ENCODE data around the gene TRHDE.

The TRHDE gene

GRCh38 chr12:72444566-72444965, 172.4 kb downstream of the TRHDE start:
- no peaks in the 10 kb centered on the region for H3K36me3 ChIP-seq (ENCODE audit: control insufficient read depth, insufficient read depth, low read length, severe bottlenecking)
- H3K9ac ChIP-seq (ENCODE audit: low read length) = no peak overlapping the region
- DNase-seq (ENCODE audit: low read depth) = no peak
- no peak overlapping the region for H3K4me3 ChIP-seq (ENCODE audit: low read length)
- H3K4me1 ChIP-seq (ENCODE audit: control insufficient read depth, insufficient read depth, low read length) = peaks cover 12% of the 10 kb centered on the region
- H3K9me3 ChIP-seq (ENCODE audit: control insufficient read depth, low read length) = peaks cover 1% of the 10 kb centered on the region
- no peaks in the 10 kb centered on the region for H3K27me3 ChIP-seq (replicated peaks; ENCODE audit: control insufficient read depth, insufficient read depth, low read length)

GRCh38 chr12:72448089-72448488, 175.9 kb downstream of the TRHDE start:
- H3K36me3 ChIP-seq (ENCODE audit: control insufficient read depth, insufficient read depth, low read length, severe bottlenecking) = no peaks in the 10 kb centered on the region
- no peaks in the 10 kb centered on the region for H3K27me3 ChIP-seq (replicated peaks; ENCODE audit: control insufficient read depth, insufficient read depth, low read length)
- no peak overlapping the region for H3K9ac ChIP-seq (ENCODE audit: low read length)
- no peak overlapping the region for H3K4me3 ChIP-seq (ENCODE audit: low read length)
- H3K9me3 ChIP-seq (ENCODE audit: control insufficient read depth, low read length) = peaks cover 4% of the 10 kb centered on the region
- peak; percentile 50 for DNase-seq (ENCODE audit: low read depth)
- peaks cover 16% of the 10 kb centered on the region for H3K4me1 ChIP-seq (ENCODE audit: control insufficient read depth, insufficient read depth, low read length)

GRCh38 chr12:72448805-72449204, 176.6 kb downstream of the TRHDE start:
- DNase-seq (ENCODE audit: low read depth) = no peak
- peaks cover 21% of the 10 kb centered on the region for H3K4me1 ChIP-seq (ENCODE audit: control insufficient read depth, insufficient read depth, low read length)

DNA sequence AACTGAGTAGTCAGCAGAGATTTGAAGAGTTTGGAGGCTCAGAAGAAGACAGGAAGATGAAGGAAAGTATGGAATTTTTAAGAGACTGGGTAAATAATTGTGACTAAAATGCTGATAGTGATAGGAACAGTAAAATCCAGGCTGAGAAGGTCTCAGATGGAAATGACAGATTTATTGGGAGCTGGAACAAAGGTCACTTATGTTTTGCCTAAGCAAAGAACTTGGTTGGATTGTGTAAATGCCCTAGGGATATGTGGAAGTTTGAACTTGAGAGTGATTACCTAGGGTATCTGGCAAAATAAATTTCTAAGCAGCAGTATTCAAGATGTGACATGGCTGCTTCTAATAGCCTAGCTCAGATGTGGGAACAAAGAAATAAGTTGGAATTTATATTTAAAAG, 180.9 kb downstream of the TRHDE start:
- Histone ChIP-seq H3K9ac (ENCODE audit: low read length) (peak overlapping the region; percentile 12), H3K4me1 (ENCODE audit: control insufficient read depth, insufficient read depth, low read length) (peaks cover 19% of the 10 kb centered on the region), H3K27me3 (replicated peaks; ENCODE audit: control insufficient read depth, insufficient read depth, low read length) (no peaks in the 10 kb centered on the region), H3K36me3 (ENCODE audit: control insufficient read depth, insufficient read depth, low read length, severe bottlenecking) (no peaks in the 10 kb centered on the region), H3K9me3 (ENCODE audit: control insufficient read depth, low read length) (peaks cover 10% of the 10 kb centered on the region), H3K4me3 (ENCODE audit: low read length) (no peak overlapping the region)
- no peak for DNase-seq (ENCODE audit: low read depth)

More at GRCh38 chr12:72448805-72449204, 176.6 kb downstream of the TRHDE start:
- H3K9me3 ChIP-seq (ENCODE audit: control insufficient read depth, low read length) = peaks cover 10% of the 10 kb centered on the region
- no peaks in the 10 kb centered on the region for H3K36me3 ChIP-seq (ENCODE audit: control insufficient read depth, insufficient read depth, low read length, severe bottlenecking)
- no peak overlapping the region for H3K4me3 ChIP-seq (ENCODE audit: low read length)
- H3K27me3 ChIP-seq (replicated peaks; ENCODE audit: control insufficient read depth, insufficient read depth, low read length) = no peaks in the 10 kb centered on the region
- no peak overlapping the region for H3K9ac ChIP-seq (ENCODE audit: low read length)

DNA sequence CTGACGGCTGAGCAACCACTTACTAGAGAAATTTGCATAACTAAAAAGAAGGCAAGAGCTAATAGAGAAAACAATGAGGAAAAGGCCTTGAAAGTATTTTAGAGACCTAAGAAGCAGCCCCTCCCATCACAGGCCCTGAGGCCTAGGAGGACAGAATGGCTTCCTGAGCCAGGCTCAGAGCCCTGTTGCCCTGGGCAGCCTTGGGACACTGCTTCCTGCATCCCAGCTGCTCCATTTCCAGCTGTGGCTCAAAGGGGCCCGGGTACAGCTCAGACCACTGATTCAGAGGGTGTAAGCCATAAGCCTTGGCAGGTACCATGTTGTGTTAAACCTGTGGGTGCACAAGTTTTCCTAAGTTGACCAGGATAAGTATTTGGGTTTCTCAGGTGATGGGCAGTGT, 181.4 kb downstream of the TRHDE start:
- no peaks in the 10 kb centered on the region for H3K27me3 ChIP-seq (replicated peaks; ENCODE audit: control insufficient read depth, insufficient read depth, low read length)
- H3K9me3 ChIP-seq (ENCODE audit: control insufficient read depth, low read length) = peaks cover 10% of the 10 kb centered on the region
- DNase-seq (ENCODE audit: low read depth) = no peak
- H3K9ac ChIP-seq (ENCODE audit: low read length) = no peak overlapping the region
- H3K4me3 ChIP-seq (ENCODE audit: low read length) = no peak overlapping the region
- no peaks in the 10 kb centered on the region for H3K36me3 ChIP-seq (ENCODE audit: control insufficient read depth, insufficient read depth, low read length, severe bottlenecking)
- H3K4me1 ChIP-seq (ENCODE audit: control insufficient read depth, insufficient read depth, low read length) = peaks cover 19% of the 10 kb centered on the region

DNA sequence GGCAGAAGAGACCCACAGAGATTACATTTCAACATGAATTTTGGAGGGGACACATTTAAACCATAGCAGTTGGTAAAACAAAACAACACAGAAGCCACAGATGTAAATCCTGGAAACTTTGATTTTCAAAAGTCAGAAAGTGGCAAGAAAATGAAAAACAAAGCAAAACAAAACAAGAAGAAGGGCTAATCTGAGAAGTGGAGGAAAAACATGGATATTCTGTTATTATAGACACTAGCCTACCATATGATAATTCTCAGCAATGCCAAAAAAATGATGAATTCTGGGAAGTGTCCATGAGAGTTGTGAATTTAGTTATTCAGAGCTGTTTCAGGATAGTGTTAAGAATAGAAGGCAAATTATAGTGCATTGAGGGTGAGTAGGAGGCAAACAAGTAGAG, 192.3 kb downstream of the TRHDE start:
- no peaks in the 10 kb centered on the region for H3K36me3 ChIP-seq (ENCODE audit: control insufficient read depth, insufficient read depth, low read length, severe bottlenecking)
- no peak overlapping the region for H3K4me3 ChIP-seq (ENCODE audit: low read length)
- H3K9ac ChIP-seq (ENCODE audit: low read length) = no peak overlapping the region
- no peaks in the 10 kb centered on the region for H3K27me3 ChIP-seq (replicated peaks; ENCODE audit: control insufficient read depth, insufficient read depth, low read length)
- no peak for DNase-seq (ENCODE audit: low read depth)
- H3K4me1 ChIP-seq (ENCODE audit: control insufficient read depth, insufficient read depth, low read length) = no peaks in the 10 kb centered on the region
- no peaks in the 10 kb centered on the region for H3K9me3 ChIP-seq (ENCODE audit: control insufficient read depth, low read length)

- H3K9me3 ChIP-seq (ENCODE audit: control insufficient read depth, low read length) = no peaks in the 10 kb centered on the region
- no peaks in the 10 kb centered on the region for H3K4me1 ChIP-seq (ENCODE audit: control insufficient read depth, insufficient read depth, low read length)
- no peaks in the 10 kb centered on the region for H3K27me3 ChIP-seq (replicated peaks; ENCODE audit: control insufficient read depth, insufficient read depth, low read length)
- no peak overlapping the region for H3K9ac ChIP-seq (ENCODE audit: low read length)
- no peak overlapping the region for H3K4me3 ChIP-seq (ENCODE audit: low read length)
- no peaks in the 10 kb centered on the region for H3K36me3 ChIP-seq (ENCODE audit: control insufficient read depth, insufficient read depth, low read length, severe bottlenecking)
- DNase-seq (ENCODE audit: low read depth) = no peak
Measured at GRCh38 chr12:72465155-72465554, 193.0 kb downstream of the TRHDE start.

DNA sequence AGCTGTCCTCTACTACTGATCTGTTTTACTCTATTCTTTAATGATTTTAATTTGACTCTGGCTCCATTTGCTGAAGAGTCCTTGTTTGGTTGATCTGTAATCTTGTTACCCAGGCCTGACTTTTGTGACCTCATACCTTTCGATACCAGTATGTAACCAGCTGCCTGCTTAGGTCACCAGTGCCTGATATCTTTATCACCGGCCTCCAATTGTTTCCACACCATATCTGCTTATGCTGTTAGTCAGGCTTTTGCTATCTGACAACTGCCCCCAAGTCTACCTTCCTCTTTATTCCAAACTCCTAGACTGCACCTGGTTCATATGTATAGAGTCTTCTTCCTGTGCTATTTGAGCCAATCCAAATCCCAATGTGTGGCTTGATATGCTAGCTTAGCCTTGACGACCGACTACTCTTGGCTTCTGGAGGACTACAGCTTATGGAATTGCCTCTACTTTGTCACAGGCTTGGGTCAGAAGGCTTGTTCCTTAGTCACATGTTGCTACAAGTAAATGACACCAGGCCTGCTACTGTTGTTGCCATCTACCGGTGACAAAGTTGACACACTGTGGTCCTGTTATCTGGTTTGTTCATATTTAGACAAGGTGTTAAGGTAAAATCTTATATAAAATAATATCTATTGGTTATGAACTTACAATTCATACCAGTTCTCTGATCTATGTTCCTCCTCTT, 193.9 kb downstream of the TRHDE start:
- Histone ChIP-seq H3K27me3 (replicated peaks; ENCODE audit: control insufficient read depth, insufficient read depth, low read length) (no peaks in the 10 kb centered on the region), H3K4me1 (ENCODE audit: control insufficient read depth, insufficient read depth, low read length) (no peaks in the 10 kb centered on the region), H3K4me3 (ENCODE audit: low read length) (no peak overlapping the region), H3K36me3 (ENCODE audit: control insufficient read depth, insufficient read depth, low read length, severe bottlenecking) (no peaks in the 10 kb centered on the region), H3K9me3 (ENCODE audit: control insufficient read depth, low read length) (no peaks in the 10 kb centered on the region), H3K9ac (ENCODE audit: low read length) (no peak overlapping the region)
- no peak for DNase-seq (ENCODE audit: low read depth)

- Histone ChIP-seq H3K4me1 (ENCODE audit: control insufficient read depth, insufficient read depth, low read length) (no peaks in the 10 kb centered on the region), H3K9me3 (ENCODE audit: control insufficient read depth, low read length) (no peaks in the 10 kb centered on the region)
Measured at GRCh38 chr12:72467985-72468384, 195.8 kb downstream of the TRHDE start.

GRCh38 chr12:72468505-72468904, 196.3 kb downstream of the TRHDE start:
- Histone ChIP-seq H3K4me1 (ENCODE audit: control insufficient read depth, insufficient read depth, low read length) (no peaks in the 10 kb centered on the region), H3K27me3 (replicated peaks; ENCODE audit: control insufficient read depth, insufficient read depth, low read length) (no peaks in the 10 kb centered on the region), H3K4me3 (ENCODE audit: low read length) (no peak overlapping the region), H3K9ac (ENCODE audit: low read length) (no peak overlapping the region), H3K9me3 (ENCODE audit: control insufficient read depth, low read length) (no peaks in the 10 kb centered on the region), H3K36me3 (ENCODE audit: control insufficient read depth, insufficient read depth, low read length, severe bottlenecking) (no peaks in the 10 kb centered on the region)
- DNase-seq (ENCODE audit: low read depth) = no peak

More at GRCh38 chr12:72467985-72468384, 195.8 kb downstream of the TRHDE start:
- Histone ChIP-seq H3K27me3 (replicated peaks; ENCODE audit: control insufficient read depth, insufficient read depth, low read length) (no peaks in the 10 kb centered on the region), H3K4me3 (ENCODE audit: low read length) (no peak overlapping the region), H3K9ac (ENCODE audit: low read length) (no peak overlapping the region), H3K36me3 (ENCODE audit: control insufficient read depth, insufficient read depth, low read length, severe bottlenecking) (no peaks in the 10 kb centered on the region)
- no peak for DNase-seq (ENCODE audit: low read depth)

DNA sequence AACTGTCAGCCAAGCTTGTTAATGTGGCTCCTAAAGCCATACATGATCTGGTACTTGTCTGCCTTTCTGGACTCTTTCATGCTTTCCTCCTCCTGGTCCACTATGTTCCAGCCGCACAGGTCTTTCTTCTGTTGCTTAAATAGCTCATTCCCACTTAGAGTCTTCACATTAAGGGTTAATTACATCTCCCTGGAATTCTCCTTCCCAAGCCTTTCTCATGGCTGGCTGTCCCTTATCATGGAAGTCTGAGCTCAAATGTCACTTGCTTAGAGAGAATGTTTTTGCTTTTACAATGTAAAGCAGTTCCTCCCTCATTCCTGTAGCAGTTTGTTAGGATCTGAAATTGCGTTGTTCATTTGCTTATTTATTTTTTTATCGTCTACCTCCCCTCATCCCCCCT, 199.6 kb downstream of the TRHDE start:
- no peaks in the 10 kb centered on the region for H3K36me3 ChIP-seq (ENCODE audit: control insufficient read depth, insufficient read depth, low read length, severe bottlenecking)
- DNase-seq (ENCODE audit: low read depth) = no peak
- H3K4me1 ChIP-seq (ENCODE audit: control insufficient read depth, insufficient read depth, low read length) = no peaks in the 10 kb centered on the region
- no peak overlapping the region for H3K9ac ChIP-seq (ENCODE audit: low read length)
- H3K4me3 ChIP-seq (ENCODE audit: low read length) = no peak overlapping the region
- no peaks in the 10 kb centered on the region for H3K9me3 ChIP-seq (ENCODE audit: control insufficient read depth, low read length)
- H3K27me3 ChIP-seq (replicated peaks; ENCODE audit: control insufficient read depth, insufficient read depth, low read length) = no peaks in the 10 kb centered on the region

DNA sequence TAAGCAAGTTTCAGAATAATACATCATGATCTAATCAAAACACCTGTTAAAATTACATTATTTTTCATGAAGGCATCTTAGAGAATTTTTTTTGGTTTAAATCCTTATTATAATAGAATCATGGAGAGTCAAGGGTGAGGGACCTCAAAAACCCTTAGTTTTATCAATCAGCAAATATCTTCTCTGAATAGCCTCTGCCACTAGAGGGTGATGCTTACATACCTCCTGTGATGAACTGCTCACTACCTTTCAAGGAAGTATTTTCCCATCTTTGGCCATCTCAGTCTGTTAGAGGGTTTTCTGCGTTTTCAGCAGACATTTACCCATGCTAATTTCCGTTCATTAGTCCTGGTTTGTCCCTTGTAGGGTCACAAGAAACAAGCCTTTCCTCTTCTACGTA, 200.2 kb downstream of the TRHDE start:
- no peaks in the 10 kb centered on the region for H3K4me1 ChIP-seq (ENCODE audit: control insufficient read depth, insufficient read depth, low read length)
- no peaks in the 10 kb centered on the region for H3K9me3 ChIP-seq (ENCODE audit: control insufficient read depth, low read length)
- no peak overlapping the region for H3K9ac ChIP-seq (ENCODE audit: low read length)
- H3K36me3 ChIP-seq (ENCODE audit: control insufficient read depth, insufficient read depth, low read length, severe bottlenecking) = no peaks in the 10 kb centered on the region
- no peaks in the 10 kb centered on the region for H3K27me3 ChIP-seq (replicated peaks; ENCODE audit: control insufficient read depth, insufficient read depth, low read length)
- H3K4me3 ChIP-seq (ENCODE audit: low read length) = no peak overlapping the region
- no peak for DNase-seq (ENCODE audit: low read depth)
